Measurements from ENCODE around the gene ARSK.

- no peak for TF ChIP-seq CTCF (IDR thresholded peaks at IDR 0.05)
- no peak for TF ChIP-seq POLR2A (IDR thresholded peaks at IDR 0.05)
- no peak for TF ChIP-seq POLR2AphosphoS5 (IDR thresholded peaks at IDR 0.05)
- TF ChIP-seq EP300 (IDR thresholded peaks at IDR 0.05), result no peak
These were observed 17.4 kb upstream of the ARSK start for GRCh38 chr5:95537501-95537900.

Data from upper lobe of left lung (tissue), 4 donors.